A549 (cell line): Measurements from ENCODE around the gene BBX.

Experiments
- ELK1 ChIP-seq: fragments of 150-350 bp; IDR thresholded peaks from 2 replicates; pipeline ENCODE4 v1.6.1; 2014; ENCODE audit warnings: low read depth, mild to moderate bottlenecking, low read length
- FOSL2 ChIP-seq, 2 experiments: fragments of 450-650 bp in 1 of 2; fragments of >200 bp in 1 of 2; sonication (Bioruptor Twin) in 1 of 2; formaldehyde crosslinking; IDR thresholded peaks; 2 replicates each; pipeline versions ENCODE4 v1.5.0 to v1.6.1; 2016 to 2020; ENCODE audit warnings: mild to moderate bottlenecking in 1 of 2, moderate library complexity in 1 of 2
- JUNB ChIP-seq: fragments of >200 bp; sonication (Bioruptor Twin); formaldehyde crosslinking; IDR thresholded peaks from 2 replicates; pipeline ENCODE4 v1.6.1; 2016
- MAFK ChIP-seq: fragments of 450-650 bp; IDR thresholded peaks from 2 replicates; pipeline ENCODE4 v1.6.1; 2014; ENCODE audit not compliant: partially characterized antibody
- POLR2A ChIP-seq: IDR thresholded peaks from 2 replicates; pipeline ENCODE4 v1.6.1; 2012; ENCODE audit warnings: mild to moderate bottlenecking, low read length
- RAD21 ChIP-seq, 2 experiments: fragments of >200 bp in 1 of 2; sonication (Bioruptor Twin) in 1 of 2; formaldehyde crosslinking in 1 of 2; IDR thresholded peaks in 1 of 2; conservative IDR thresholded peaks in 1 of 2; 2 replicates in 1 of 2; 3 replicates in 1 of 2; pipeline ENCODE4 v1.6.1; 2012 to 2018; ENCODE audit warnings: inconsistent platforms in 1 of 2
- RCOR1 ChIP-seq: fragments of 150-350 bp; IDR thresholded peaks from 2 replicates; pipeline ENCODE4 v1.6.1; 2014; ENCODE audit warnings: antibody characterized with exemption, low read length, low read depth
- RNF2 ChIP-seq: fragments of 200-600 bp; sonication (generic); IDR thresholded peaks from 2 replicates; pipeline ENCODE4 v1.6.1; 2016; ENCODE audit warnings: low read depth, mild to moderate bottlenecking, antibody characterized with exemption, moderate library complexity, borderline replicate concordance
- SMC3 ChIP-seq: fragments of >200 bp; sonication (Bioruptor Twin); formaldehyde crosslinking; IDR thresholded peaks from 3 replicates; pipeline ENCODE4 v1.6.1; 2018; ENCODE audit warnings: inconsistent platforms
- SREBF2 ChIP-seq: fragments of 450-650 bp; IDR thresholded peaks from 2 replicates; pipeline ENCODE4 v1.6.1; 2014; ENCODE audit warnings: mild to moderate bottlenecking, moderate library complexity
- TF ChIP-seq, protein P1 (sequence below): fragments of >200 bp; sonication (Bioruptor Twin); formaldehyde crosslinking; IDR thresholded peaks from 3 replicates; pipeline ENCODE4 v1.5.1; 2016

DNA sequence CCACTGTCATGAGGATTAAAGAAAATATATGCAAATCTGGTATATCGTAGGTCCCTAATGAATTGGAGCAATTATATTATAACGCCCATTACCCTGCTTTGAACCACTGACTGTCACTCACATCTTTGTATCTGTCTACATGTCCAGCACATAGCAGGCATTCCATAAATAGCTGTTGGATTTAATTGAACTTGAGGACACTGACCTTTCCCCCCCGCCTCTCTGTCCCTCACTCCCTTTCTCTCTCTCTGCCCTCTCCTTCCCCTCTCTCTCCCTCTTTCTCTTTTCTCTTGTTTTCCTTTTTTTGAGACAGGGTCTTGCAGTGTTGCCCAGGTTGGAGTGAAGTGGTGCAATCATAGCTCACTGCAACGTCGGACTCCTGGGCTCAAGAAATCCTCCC lies 335.1 kb downstream of the BBX start:
- TF ChIP-seq, protein P1, sequence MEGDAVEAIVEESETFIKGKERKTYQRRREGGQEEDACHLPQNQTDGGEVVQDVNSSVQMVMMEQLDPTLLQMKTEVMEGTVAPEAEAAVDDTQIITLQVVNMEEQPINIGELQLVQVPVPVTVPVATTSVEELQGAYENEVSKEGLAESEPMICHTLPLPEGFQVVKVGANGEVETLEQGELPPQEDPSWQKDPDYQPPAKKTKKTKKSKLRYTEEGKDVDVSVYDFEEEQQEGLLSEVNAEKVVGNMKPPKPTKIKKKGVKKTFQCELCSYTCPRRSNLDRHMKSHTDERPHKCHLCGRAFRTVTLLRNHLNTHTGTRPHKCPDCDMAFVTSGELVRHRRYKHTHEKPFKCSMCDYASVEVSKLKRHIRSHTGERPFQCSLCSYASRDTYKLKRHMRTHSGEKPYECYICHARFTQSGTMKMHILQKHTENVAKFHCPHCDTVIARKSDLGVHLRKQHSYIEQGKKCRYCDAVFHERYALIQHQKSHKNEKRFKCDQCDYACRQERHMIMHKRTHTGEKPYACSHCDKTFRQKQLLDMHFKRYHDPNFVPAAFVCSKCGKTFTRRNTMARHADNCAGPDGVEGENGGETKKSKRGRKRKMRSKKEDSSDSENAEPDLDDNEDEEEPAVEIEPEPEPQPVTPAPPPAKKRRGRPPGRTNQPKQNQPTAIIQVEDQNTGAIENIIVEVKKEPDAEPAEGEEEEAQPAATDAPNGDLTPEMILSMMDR: no peak
- TF ChIP-seq FOSL2 (IDR thresholded peaks at IDR 0.05): no peak
- no peak for TF ChIP-seq FOSL2 (CRISPR knock-in tag; IDR thresholded peaks at IDR 0.05)
- no peak for TF ChIP-seq RAD21 (conservative IDR thresholded peaks at IDR 0.05 in 1 of 2, IDR thresholded peaks at IDR 0.05 in 1 of 2)
- TF ChIP-seq MAFK: no peak
- no peak for TF ChIP-seq ELK1
- no peak for TF ChIP-seq POLR2A
- TF ChIP-seq RCOR1: no peak
- no peak for TF ChIP-seq SMC3
- TF ChIP-seq SREBF2: no peak
- no peak for TF ChIP-seq JUNB
- TF ChIP-seq RNF2: no peak
